Activated T-helper 1 cell treated with anti-CD3 and anti-CD28 coated beads, Interleukin-2, amount 50 U/mL, for 16 hours (primary cell): ENCODE results near the gene IRGQ.
"Not testable (repeated sequence)": the region's sequence is repeated elsewhere in the genome, so short reads cannot be mapped to it uniquely, and the experiment has no call there.

Experiments
- DNase-seq, 2 donors: peaks; one replicate each; pipeline ENCODE4 v3.0.0-alpha.2; 2020; ENCODE audit warnings: low read depth in 1 of 2, low spot score in 1 of 2

Gene IRGQ

GRCh38 chr19:43599635-43600295, 3.8 kb upstream of the IRGQ start:
- DNase-seq, result no peak

GRCh38 chr19:43598445-43599240, 2.7 kb upstream of the IRGQ start:
- no peak for DNase-seq

- DNase-seq, result no peak
Measured at GRCh38 chr19:43597876-43598275, 1.9 kb upstream of the IRGQ start.

GRCh38 chr19:43596842-43597461, 1.0 kb upstream of the IRGQ start:
- no peak for DNase-seq

- no peak for DNase-seq
Measured at GRCh38 chr19:43595605-43595998, 332 bp downstream of the IRGQ start.

- peak; percentile 42 to 53 for DNase-seq
Measured at GRCh38 chr19:43594710-43595604, 977 bp downstream of the IRGQ start.

- no peak for DNase-seq
Measured at GRCh38 chr19:43594081-43594697, 1.7 kb downstream of the IRGQ start.

GRCh38 chr19:43592800-43593350, 3.1 kb downstream of the IRGQ start:
- DNase-seq, result no peak

GRCh38 chr19:43591904-43592772, 3.8 kb downstream of the IRGQ start:
- DNase-seq, result no peak

GRCh38 chr19:43589678-43590077, 6.3 kb downstream of the IRGQ start:
- no peak for DNase-seq

- DNase-seq, result no peak
Measured at GRCh38 chr19:43589277-43589676, 6.7 kb downstream of the IRGQ start.

- not testable (repeated sequence) for DNase-seq
Measured at GRCh38 chr19:43587029-43587428, 8.9 kb downstream of the IRGQ start.

- DNase-seq, result no peak
Measured at GRCh38 chr19:43586346-43586745, 9.6 kb downstream of the IRGQ start.

- DNase-seq, result no peak
Measured at GRCh38 chr19:43584484-43584883, 11.4 kb downstream of the IRGQ start.

- DNase-seq, result no peak
Measured at GRCh38 chr19:43582495-43582894, 13.4 kb downstream of the IRGQ start.

GRCh38 chr19:43581467-43581866, 14.5 kb downstream of the IRGQ start:
- no peak for DNase-seq

GRCh38 chr19:43578787-43579186, 17.1 kb downstream of the IRGQ start:
- DNase-seq, result no peak

GRCh38 chr19:43575955-43576878, 19.7 kb downstream of the IRGQ start:
- no peak for DNase-seq
